ENCODE results near the gene NAT14.

NAT14 gene

DNA sequence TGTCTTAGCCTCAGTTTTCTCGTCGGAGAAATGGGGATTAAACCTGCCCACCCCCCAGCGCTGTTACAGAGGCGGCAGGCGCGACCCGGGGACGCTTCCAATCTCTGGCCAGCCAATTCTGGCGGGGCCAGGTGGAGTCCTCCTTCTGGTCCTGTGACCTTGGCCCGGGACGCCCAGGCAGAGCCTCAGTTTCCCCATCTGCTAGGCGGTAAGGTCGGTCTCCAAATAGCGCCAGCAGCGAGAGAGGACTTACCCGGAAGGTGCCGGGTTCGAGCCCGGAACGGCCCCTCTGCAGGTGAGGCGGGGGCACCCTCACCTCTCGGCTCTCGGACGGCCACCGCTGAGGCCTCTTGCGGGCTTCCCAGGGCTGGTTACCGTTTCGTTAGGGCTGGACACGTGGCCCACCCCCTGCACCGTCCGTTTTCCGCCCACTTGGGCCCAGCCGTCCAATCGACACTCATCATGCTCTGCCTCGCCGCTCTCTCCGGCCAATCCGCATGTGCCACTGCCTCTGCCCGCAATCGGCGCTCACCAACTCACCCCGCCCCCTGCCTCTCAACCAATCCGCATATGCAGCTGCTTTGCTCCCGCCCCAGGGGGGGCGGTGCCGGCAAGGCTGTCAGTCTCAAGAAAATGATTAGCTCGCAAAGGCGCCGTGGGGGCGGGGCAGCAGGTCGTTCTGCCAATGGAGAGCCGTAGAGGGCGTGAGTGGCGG is 23.6 kb upstream of the NAT14 start, which contains the start of gene ISOC2:
ISOC2 (minus strand) TSS at position 384 of the 715 bp plus-strand sequence. CDS start 5,156 bp downstream, outside the sequence.
- H3K27ac ChIP-seq = peak within 1 kb of the TSS; percentile 96
- TF ChIP-seq ZFX (IDR thresholded peaks at IDR 0.05) = peak; percentile 57; the same call in 1 of the 2 replicates
- TF ChIP-seq, protein P1, sequence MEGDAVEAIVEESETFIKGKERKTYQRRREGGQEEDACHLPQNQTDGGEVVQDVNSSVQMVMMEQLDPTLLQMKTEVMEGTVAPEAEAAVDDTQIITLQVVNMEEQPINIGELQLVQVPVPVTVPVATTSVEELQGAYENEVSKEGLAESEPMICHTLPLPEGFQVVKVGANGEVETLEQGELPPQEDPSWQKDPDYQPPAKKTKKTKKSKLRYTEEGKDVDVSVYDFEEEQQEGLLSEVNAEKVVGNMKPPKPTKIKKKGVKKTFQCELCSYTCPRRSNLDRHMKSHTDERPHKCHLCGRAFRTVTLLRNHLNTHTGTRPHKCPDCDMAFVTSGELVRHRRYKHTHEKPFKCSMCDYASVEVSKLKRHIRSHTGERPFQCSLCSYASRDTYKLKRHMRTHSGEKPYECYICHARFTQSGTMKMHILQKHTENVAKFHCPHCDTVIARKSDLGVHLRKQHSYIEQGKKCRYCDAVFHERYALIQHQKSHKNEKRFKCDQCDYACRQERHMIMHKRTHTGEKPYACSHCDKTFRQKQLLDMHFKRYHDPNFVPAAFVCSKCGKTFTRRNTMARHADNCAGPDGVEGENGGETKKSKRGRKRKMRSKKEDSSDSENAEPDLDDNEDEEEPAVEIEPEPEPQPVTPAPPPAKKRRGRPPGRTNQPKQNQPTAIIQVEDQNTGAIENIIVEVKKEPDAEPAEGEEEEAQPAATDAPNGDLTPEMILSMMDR (conservative IDR thresholded peaks at IDR 0.05) = no peak

DNA sequence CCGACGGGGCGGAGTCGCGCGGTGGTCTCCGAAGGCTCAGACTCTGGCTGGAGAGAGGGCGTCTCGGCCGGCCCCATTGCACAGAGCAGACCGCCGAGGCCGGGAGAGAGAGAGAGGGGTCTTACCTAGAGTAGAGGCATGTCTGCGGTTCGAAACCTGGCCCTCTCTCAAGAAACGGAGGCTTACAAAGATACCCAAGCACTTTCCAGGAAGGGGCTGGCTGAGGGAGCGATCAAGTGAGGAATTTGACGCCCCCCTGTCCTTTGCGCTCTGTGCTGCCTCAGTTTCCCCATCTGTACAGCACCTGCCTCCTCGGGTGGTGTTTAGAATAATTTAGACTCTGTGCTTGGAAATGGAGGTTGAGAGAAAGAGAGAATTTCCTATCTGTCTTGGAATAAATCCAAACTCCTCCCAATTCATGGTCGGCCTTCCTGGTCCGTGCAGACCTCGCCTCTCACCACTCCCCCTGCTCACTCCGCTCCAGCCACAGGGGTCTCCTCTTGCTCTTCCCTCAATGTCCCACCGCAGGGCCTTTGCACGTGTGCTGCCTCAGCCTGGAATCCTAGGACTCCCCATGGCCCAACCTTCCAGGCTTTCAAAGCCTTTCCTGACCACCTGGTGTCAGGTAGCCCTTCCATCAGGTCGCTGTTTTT is 22.9 kb upstream of the NAT14 start:
- no peak for TF ChIP-seq ZFX (IDR thresholded peaks at IDR 0.05)
- TF ChIP-seq, protein P1 (conservative IDR thresholded peaks at IDR 0.05) = no peak
- H3K27ac ChIP-seq = peak overlapping the region; percentile 96

DNA sequence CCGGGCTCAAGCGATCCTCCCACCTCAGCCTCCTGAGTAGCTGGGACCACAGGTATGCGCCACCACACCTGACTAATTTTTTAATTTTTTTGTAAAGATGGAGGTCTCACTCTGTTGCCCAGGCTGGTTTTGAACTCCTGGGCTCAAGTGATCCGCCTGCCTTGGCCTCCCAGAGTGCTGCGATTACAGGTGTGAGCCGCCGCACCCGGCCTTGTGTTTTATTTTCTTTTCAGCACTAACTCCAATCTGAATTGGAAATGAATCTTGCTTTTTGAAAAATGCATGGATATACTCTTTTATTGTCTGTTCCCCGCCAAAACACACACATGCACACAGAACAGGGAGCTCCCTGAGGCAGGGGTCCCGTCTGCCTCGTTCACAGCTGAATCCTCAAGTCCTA is 22.3 kb upstream of the NAT14 start:
- peak overlapping the region; percentile 96; the same call in 1 of the 2 replicates for H3K27ac ChIP-seq
- TF ChIP-seq, protein P1 (conservative IDR thresholded peaks at IDR 0.05) = no peak
- no peak for TF ChIP-seq ZFX (IDR thresholded peaks at IDR 0.05)

DNA sequence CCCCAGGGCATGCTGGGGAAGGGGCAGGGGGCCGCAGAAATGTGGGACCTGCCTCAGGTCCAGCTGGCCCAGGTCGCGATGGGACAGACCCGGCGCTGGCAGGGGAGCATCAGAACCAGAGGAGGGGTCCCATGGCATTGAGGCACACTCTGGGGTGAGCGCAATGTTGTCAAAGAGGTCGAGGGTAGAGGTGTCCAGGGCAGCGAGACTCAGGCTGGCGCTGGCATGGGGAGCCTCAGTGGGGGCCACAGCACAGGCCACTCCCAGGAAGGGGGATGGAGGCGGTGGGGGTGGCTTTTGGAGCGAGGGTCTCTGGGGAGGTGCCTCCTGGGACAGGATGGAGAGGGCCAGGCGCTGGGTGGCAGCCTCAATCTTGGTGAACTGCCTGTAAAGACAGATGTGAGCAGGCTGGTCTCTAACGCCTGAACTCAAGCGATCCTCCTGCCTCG is 21.4 kb upstream of the NAT14 start:
- no peak for TF ChIP-seq ZFX (IDR thresholded peaks at IDR 0.05)
- TF ChIP-seq, protein P1 (conservative IDR thresholded peaks at IDR 0.05) = no peak
- no peak overlapping the region for H3K27ac ChIP-seq

DNA sequence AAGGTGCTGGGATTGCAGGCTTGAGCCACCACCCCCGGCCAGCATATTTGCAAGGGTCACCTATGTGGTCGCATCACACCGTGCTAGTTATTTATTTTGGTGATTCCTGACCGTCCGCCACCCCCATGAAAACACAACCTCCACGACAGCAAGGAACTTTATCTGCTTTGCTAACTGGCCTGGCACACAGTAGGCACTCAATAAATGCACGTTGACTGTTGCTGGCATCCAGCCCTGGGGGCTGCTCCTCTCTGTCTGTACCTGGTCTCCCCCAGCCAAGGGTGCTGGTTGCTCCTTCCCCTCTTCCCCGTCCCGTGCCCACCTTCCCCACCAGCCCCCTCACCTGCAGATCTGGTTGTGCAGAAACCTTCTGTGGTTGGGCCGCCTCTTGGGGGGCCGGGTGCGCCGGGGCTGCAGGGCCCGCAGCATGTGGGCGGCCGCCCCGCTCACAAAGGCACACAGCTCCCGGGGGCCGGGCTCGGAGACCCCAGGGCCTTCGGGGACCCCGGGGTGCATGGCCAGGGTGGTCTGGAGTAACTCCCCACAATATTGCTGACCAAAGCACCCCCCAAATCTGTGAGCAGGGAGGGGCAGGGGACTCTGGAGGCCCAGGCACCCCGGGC is 20.8 kb upstream of the NAT14 start:
- H3K27ac ChIP-seq = no peak overlapping the region
- no peak for TF ChIP-seq ZFX (IDR thresholded peaks at IDR 0.05)
- TF ChIP-seq, protein P1 (conservative IDR thresholded peaks at IDR 0.05) = no peak

DNA sequence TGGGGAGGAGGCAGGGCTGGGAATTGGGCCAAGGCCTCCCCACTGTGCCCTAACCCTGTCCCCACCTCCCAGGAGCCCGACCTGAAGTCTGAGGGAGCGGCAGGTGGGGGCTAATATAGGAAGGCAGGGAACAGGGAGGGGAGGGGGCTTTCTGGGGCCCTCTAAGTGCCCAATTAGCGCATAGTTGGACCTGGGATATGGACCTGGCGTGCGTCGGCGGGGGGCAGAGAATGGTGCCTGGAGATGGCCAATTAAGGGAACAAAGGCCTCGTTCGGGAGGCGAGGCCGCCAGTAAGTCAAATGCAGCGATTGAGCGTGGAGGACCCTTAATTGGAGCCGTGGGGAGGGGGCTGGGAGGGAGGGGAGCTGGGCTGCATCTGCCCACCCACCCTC is 20.3 kb upstream of the NAT14 start, which contains the start of gene C19orf85:
C19orf85 (minus strand) TSS at position 90 of the 393 bp plus-strand sequence. CDS start 197 bp downstream, outside the sequence.
- no peak for TF ChIP-seq ZFX (IDR thresholded peaks at IDR 0.05)
- TF ChIP-seq, protein P1 (conservative IDR thresholded peaks at IDR 0.05) = no peak
- no peak within 1 kb of the TSS for H3K27ac ChIP-seq
